ELF-1 (cell line): ENCODE data around the gene SLC35B4.

ENCODE experiments used
- DNase-seq: peaks from one replicate; pipeline ENCODE4 v3.0.0-alpha.2; 2016; ENCODE audit warnings: low read depth, low spot score

Gene SLC35B4

DNA sequence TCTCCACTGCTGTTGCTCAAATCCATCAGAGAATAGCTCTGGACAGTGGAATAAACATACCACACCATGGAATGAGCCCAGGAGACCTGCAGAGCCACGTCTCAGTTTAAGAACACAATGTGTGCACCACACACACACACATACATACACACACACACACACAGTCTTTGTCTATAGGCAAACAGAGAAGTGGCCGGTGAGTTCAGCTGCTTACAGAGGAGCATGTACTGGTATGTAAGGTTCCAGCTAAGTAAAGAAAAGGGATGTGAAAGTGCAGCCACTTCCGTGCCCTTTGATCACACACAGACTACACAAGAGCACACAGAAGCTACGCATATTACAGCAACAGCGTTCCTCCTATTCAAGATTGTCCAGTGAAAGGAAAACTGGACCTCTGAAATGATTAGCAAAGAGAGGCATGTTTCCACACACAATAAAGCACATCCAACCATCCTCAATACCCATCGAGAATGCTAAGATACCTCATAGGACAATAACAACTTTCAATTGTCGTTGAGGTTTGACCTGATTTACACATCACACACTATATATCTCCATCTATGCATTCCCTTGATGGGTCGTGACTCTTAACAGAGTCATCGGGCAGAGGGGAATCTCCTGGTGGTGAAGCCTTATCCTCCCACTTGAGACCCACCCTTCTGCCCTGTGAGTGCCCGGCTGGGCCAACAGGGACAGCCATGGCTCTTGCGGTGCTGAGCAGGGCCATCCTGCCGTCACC is 23.6 kb downstream of the SLC35B4 start:
- no peak for DNase-seq

DNA sequence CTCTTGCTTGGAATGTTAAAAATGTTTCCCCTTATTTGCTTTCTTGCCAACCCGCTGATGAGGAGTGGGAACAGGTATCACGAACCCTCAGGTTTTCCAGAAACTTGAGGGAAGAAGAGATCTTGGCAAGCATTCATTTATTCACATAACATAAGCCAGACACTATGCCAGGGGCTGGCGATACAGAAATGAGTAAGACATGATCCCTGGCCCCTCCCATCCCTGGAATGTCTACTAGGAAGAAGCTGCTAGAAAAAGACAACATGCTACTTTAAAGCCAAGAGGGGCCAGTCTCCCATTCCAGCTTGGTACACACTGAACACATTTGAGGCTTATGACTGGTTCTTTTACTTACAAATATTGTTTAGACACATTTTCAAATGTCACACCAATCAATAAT is 26.4 kb downstream of the SLC35B4 start:
- DNase-seq = no peak

DNA sequence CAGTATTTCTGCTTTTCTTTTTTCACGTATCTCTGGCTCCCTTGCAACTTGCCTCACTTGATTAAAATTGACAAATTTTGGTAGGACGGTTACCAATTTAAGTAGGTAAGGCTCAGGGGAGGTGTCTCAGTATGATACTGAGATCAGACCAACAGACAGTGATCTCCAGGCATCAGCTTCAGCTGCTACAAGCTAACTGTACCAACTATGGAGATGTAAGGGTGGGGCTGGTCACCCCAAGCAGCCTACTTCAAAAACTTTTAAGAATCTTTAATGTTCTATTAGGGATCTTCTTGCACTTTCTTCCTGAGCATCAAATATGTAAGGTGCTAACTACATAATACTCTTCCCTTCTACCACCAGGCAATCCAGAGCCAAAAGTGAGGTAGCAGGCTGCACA is 26.9 kb downstream of the SLC35B4 start:
- no peak for DNase-seq

DNA sequence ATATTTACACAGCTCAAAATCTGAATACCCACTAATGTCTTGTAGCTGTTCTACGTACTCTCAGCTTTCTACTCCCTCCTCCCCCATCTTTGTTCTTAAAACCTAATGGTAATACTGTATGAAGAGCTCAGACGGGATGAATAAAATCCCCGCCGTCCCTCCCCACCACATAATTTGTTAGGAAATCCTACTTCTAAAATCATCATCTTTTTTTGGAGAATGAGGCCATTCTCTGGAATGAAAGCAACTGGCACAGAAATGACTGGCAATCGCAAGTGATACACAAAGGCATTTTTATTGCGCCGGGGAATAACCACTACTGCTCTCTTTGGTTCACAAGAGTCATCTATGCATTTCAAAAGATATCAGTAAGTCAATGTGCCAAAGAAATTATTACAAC is 27.3 kb downstream of the SLC35B4 start:
- no peak for DNase-seq

DNA sequence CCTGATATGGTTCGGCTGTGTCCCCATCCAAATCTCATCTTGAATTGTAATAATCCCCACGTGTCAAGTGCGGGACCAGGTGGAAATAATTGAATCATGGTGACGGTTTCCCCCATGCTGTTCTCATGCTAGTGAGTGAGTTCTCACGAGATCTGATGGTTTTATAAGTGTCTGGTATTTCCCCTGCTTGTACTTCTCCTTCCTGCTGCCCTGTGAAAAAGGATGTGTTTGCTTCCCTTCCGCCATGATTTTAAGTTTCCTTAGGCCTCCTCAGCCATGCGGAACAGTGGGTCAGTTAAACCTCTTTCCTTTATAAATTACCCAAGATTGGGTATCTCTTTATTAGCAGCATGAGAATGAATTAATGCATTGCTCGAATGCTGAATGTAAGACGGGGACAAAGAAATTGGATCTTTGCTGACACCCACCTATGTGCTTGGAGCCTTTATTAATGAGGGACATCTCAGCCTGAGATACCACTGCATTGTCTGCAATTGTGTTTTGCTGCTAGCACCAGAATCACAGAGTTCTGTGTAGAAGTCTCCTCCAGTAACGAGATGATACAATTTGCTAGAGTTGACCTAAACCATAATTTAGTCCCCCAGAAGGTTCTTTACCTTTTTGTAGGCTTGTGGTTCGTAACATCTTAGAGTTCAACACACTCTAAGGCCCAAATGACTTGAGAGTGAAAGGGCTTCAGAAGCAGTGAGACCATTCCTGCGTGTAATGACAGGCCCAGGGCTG is 28.6 kb downstream of the SLC35B4 start:
- DNase-seq = no peak

DNA sequence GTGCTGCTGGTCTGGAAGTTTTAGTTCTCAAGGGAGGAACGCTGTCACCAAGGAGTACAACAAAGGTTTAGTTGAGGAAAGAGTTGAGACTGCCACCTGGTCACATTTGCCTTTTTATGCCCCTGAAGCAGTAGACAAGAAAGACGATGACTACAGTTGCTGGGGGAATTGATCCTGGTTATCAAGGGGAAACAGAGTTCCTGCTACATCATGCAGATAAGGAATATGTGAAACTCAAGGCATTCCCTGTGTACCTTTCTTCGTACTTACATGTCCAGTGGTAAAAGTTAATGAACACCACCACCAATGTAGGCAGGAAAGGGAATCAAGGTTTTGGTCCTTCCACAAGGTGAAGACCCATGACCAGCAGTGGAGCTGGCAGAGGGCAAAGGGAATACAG is 31.8 kb downstream of the SLC35B4 start:
- DNase-seq = no peak

DNA sequence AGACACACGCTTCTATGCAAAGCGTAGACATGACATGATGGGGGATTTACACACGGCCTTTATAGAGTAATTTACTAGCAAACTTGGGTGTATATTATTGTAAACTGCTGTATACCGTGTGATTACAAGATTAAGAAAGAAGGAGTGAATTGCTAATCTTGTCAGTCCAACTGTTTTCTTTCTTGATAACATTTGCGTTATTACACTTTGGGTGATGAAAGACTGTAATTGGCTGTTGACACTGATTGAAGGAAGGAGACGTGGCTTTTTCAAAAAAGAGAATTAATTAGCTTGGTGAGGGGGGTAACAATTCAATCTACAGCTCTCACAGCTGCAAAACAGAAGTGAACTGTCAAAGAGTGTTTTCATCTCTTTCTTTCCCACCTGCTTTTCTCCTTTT is 32.7 kb downstream of the SLC35B4 start:
- DNase-seq = no peak

DNA sequence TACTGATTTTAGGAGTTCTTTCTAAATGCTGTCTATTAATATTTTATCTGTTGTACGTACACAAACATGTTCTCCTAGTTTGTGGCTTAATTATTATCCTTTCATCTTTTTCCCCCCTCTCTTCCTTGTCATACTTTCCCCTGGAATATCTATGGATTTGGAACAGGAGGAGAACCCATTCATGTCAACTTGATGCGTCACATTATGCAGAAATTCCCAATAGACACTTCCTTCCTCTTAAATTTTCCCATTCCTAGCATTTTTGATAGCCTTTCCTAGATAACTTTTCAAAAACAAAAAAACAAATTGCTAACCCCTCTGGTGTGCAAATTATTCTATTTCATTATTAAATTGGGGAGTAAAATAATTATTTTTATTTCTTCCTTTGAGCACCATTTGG is 36.2 kb downstream of the SLC35B4 start:
- DNase-seq = no peak

DNA sequence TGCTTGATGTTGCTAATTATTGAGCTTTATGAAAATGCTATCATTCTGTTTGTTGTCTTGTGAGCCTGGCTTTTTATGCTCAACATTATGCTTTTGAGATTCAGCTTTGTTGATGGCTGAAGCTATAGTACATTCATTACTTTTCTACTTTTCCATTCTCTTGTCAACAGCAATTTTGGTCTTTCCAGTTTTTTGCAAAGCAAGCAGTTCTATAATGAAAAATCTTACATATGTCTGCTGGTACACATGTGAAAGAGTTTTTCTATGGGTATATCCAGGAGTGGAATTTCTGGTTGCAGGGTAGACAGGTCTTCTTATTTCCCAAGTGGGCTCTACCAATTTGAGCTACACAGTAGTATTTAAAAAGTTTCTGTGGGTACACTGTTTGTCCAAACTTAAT is 36.8 kb downstream of the SLC35B4 start:
- no peak for DNase-seq

DNA sequence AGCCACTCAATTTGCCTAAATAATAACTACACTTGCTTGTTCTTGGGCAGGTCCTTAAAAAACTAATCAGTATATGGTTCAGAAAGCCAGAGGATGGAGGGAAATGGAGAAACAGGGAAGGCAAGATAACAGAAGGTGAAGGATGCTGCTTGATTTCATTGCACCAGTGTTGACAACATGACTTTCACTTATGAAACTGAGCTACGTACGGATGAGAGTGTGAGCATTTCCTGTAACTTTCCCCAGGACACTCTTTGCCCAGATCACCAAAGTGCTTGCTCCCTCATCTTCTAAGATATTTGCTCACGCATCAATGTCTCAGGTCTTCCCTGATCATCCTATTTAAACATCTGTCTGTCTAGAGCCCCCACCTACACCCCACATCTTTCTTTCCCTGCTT is 37.4 kb downstream of the SLC35B4 start:
- no peak for DNase-seq

DNA sequence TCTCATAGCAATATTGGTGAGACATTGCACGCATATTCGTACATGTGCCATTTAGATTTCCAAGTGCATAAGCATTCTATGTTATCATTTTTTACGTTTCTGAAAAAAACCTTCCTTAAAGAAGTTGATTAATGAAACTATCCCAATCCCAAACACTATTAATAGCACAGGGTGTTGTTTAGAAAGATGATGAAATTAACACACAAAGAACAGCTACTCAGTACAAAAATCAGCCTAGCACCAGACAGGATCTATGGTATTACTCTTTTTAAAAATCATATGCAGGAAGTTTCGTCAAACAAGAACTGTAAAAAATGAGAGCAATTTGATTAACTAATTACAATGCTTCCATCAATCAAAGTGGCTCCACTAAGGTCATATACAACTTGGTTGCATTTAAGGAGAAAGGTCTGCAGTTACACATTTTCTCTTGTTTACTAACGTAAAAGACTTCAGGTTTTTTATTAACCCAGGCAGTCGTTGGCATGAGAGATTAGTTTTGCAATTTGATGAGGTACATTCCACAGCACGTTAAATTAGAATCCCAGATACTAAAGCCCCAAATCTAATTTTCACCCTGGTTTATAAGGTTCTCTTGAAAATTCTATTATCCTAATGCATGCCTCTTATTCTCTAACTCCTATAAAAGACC is 38.1 kb downstream of the SLC35B4 start:
- DNase-seq = no peak

DNA sequence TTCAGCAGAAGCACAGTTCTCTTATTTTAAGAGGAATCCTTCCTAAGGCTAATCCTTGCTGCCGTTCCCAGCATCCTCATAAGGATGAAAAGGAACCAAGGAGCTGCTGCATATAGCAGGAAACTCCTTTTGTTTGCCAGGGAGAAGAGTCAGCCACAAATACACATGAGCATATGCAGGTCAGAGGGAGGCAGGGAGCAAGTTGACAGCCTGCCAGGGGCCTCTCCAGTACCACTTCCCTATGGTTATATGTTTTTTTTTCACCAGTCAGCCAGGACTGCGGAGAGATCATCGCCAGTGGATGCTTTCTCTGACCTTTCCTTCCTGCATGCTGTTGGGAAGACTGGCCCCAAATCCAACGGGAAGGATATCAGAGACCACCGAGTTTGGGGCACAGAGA is 39.8 kb downstream of the SLC35B4 start:
- DNase-seq = no peak

DNA sequence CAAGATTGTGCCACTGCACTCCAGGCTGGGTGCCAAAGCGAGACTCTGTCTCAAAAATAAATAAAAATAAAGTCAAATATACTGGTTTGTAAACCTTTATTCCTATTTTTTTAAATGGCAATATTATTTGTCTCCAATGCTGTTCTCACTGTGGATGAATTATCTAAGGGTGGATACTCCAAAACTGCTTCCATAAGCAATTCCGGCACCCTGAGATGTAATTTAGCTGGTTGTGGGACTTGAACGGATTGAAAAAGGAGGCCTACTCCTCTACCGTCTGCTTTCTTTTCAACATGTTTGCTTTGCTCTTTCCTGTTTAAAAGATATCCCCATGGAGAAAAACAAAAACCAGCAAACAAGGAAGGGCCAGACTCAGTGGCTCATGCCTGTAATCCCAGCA is 54.4 kb downstream of the SLC35B4 start:
- DNase-seq = no peak

DNA sequence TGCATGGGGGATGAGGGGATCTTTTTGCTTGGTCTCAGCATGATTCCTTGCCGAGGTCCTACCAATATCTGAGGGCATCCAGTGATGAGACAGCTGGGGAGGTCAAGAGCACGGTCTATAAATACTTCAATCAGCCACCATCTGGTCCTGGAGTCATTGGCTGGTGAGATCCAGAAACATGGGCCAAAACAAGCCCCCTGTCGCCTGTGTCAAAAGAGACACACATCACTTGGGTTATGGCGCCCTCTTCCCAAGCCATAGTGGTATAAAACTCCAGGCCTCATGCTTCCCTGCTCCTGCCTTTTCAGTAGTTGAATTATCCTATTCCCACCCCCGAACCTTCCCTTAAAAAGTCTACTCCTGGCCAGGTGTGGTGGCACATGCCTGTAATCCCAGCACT is 60.9 kb downstream of the SLC35B4 start:
- peak; percentile 27 for DNase-seq

DNA sequence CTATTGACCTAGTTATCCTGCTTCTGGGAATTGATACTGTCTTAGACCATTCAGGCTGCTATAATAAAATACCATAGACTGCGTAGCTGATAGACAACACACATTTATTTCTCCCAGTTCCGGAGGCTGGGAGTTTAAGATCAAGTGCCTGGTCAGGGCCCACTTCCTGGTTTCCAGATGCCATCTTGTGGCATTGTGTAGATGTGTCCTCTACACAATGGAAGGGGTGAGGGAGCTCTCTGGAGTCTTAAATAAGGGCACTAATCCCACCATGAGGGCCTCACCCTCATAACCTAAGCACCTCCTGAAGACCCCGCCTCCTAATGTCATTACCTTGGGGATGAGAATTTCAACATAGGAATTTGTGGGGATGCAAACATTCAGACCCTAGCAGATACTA is 62.4 kb downstream of the SLC35B4 start:
- peak; percentile 2 for DNase-seq

DNA sequence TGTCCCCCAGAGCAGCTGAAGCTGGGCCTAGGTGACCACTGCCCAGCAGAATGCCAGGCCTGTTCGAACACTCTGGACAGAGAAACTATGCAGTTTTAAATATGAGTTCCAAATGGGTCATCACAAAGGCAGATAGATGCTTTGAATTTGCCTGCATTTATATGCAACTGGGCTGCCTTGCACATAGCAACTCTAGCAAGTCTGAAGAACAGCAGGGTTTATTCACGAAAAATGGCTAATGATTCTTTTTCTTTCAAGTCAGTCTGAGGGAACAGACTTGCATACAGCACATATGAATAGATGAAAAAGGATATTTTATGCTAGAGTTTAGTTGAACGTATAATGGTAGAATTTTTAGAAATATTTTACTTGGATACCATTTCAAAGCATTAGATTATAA is 68.5 kb downstream of the SLC35B4 start:
- DNase-seq = no peak

DNA sequence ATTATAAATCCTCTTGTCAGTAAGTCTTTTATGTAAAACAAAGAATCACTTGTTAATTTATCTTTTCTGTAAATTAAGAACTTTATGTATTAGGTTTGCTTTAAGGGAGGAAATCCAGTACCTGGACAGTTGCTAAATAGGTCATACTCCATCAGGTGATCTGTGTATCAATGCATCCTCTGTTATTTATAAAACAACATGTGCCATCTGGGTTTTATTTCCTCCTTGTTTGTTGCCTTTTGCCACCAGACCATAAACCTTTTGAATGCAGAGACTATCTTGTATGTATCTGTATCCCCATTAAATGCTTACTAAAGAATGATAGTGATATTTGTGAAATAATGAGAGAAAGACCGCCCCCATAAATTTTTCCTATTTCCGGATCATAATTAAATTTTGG is 70.0 kb downstream of the SLC35B4 start:
- no peak for DNase-seq

DNA sequence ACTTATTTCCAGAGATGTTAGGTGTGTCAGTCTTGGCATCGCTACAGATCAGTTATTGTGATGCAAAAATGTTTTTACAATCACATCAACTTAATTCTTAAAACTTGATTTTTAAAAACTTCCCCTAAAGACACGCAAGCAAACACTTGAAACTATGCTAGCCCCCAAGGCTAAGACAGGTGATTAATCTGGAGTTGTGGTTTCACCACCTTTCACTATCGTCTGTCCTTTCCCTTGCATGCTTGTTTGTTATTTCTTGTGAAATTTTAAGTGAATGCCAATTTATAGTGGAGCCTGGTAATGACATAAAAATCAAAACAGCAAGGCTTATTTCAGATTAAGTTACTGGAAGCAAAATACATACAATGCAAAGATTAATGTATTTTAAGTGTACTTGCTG is 70.4 kb downstream of the SLC35B4 start:
- DNase-seq = no peak

DNA sequence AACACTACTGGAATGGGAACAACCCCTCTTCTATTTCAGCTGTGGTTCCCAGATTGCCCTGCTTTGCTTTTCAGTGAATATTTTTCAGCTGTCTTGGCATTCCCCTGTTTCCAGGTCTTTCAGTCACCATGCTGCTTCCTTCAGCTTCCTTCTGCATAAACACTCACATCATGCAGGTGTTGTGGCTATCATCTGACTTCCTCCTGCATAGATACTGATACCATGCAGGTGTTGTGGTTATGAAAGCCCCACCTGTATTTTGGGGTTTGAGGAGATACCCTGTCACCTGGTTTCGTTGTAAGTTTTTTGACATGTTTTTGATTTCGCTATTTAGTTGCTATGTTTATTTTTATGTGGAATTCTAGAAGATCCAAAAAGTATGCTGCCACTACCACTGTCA is 71.5 kb downstream of the SLC35B4 start:
- DNase-seq = no peak
